RWPE1 (cell line): ENCODE data around the gene KLK10.

ENCODE experiments used
- CTCF ChIA-PET: fragments of 350-600 bp; sonication (Branson Sonifier 250); formaldehyde crosslinking; extraction: SDS; loops from one replicate; lab custom pipeline; 2021; lab: Yijun Ruan, JAX
- POLR2A ChIA-PET: fragments of 400-600 bp; formaldehyde crosslinking; extraction: SDS; loops from one replicate; lab custom pipeline; 2020; ENCODE audit warnings: antibody characterized with exemption; ENCODE audit not compliant: low non-redundant PET; lab: Yijun Ruan, JAX
- DNase-seq: peaks from one replicate; pipeline ENCODE4 v3.0.0; 2012; ENCODE audit warnings: low spot score
- H3K27ac ChIP-seq: fragments of 450-650 bp; 2 replicates; pipeline ENCODE4 v1.5.1; 2017
- TF ChIP-seq, protein P1 (sequence below): fragments of 450-650 bp; conservative IDR thresholded peaks from 2 replicates; pipeline ENCODE4 v1.5.1; 2017; ENCODE audit warnings: low read depth, mild to moderate bottlenecking

The KLK10 gene

DNA sequence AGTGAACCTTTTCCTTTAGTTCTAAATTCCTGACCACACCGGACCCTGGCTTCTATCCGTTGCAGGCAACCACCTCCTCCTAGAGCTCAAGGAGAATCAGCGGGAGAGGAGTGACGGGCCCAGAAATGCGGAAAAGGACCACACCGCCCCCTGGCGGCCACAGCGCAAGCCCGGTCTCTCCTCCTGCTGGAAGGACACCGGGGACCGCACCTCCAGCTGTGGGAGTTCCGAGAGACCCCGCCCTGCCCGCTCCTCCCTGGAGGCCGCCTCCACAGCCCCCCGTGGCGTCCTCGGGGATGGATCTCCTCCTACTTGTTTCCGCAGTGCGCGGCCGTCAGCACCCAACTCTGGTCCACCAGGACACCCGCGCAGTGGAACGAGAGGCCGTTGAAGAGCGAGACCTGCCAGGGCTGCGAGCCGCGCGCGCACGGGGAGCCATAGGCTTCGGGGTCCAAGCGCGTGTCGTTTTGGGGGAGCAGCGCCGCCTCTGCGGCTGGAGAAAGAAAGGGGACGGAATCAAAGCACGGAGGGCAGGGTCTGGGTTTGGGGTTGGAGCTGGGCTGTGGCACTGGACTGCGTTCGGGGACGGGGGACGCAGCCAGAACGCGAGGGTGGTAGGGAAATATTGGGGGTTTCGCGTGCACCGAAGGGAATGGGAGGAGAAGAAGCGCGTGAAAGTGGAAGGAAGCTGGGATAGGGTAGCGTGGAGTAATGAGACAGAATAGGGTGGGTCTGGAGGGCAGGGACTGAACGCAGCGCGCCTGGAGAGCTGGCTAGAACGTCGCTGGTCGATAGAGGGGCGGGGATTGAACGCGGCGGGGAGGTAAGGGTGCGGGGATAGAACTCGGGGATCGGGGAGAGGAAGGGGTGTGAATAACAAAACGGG is 2.5 kb downstream of the KLK10 start:
- no peak overlapping the region for H3K27ac ChIP-seq
- TF ChIP-seq, protein P1, sequence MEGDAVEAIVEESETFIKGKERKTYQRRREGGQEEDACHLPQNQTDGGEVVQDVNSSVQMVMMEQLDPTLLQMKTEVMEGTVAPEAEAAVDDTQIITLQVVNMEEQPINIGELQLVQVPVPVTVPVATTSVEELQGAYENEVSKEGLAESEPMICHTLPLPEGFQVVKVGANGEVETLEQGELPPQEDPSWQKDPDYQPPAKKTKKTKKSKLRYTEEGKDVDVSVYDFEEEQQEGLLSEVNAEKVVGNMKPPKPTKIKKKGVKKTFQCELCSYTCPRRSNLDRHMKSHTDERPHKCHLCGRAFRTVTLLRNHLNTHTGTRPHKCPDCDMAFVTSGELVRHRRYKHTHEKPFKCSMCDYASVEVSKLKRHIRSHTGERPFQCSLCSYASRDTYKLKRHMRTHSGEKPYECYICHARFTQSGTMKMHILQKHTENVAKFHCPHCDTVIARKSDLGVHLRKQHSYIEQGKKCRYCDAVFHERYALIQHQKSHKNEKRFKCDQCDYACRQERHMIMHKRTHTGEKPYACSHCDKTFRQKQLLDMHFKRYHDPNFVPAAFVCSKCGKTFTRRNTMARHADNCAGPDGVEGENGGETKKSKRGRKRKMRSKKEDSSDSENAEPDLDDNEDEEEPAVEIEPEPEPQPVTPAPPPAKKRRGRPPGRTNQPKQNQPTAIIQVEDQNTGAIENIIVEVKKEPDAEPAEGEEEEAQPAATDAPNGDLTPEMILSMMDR: peak; percentile 82
- POLR2A ChIA-PET: interaction anchor here (0.9 to 1.0 kb wide), 2 partner anchors 16 to 84 kb away, joined by 3 read pairs; partner anchors contain the start of gene KLK8
- peak; percentile 90 for DNase-seq
- CTCF ChIA-PET: interaction anchor here (0.6 to 5.9 kb wide), 29 partner anchors 9 to 1202 kb away, joined by 3 to 64 read pairs (median 4); partner anchors contain the start of genes ACP4, KLK11 and KLK8

DNA sequence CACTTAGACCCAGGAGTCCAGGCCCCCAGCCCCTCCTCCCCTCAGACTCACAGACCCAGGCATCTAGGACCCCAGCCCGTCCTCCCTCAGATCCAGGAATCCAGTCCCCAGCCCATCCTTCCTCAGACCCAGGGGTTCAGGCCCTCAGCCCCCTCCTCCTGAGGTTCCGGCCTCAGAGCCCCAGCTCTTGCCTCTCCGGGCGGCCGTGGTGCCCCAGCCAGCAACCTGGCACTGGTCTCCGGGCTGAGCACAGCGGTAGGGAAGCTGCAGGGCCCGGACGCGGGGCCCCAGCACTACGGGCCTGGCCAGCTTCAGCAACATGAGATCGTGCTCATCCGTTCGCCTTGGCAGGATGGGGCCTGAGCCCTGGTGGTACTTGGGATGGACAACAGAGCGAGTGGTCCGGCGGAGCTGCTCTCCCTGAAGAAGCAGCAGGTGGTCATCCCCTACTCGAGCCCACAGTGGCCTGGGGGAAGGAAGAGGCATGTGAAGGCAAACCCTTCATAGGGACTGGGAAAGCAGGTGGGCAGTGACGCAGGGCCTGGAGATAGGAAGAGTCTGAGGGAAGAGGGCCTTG is 3.7 kb downstream of the KLK10 start:
- POLR2A ChIA-PET: interaction anchor here (1.0 kb wide), 1 partner anchor 82 kb away, joined by 3 read pairs; no protein-coding TSS in a partner anchor

DNA sequence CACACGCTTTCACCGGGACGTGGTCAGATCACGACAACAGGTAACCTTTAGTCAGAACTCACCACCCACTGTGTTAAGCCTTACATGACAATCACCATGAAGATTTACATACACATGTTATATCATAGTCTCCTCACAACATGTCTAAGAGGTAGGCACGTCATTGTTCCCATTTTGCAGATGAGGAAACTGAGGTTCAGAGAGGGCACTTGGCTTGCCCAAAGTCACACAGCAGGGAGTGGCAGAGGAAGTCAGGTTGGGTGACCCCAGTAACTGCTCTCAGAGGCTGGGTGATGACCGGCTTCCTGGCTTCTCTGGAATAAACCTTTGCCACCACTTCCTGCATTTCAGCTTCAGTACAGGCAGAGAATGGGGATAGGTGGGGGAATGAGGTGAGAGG is 5.3 kb downstream of the KLK10 start:
- no peak for DNase-seq
- H3K27ac ChIP-seq: no peak overlapping the region
- ChIA-PET CTCF (no interaction called here), POLR2A (no interaction called here)
- TF ChIP-seq, protein P1: no peak

More for the DNA sequence above, 3.7 kb downstream of the KLK10 start:
- TF ChIP-seq, protein P1: no peak
- no peak overlapping the region for H3K27ac ChIP-seq
- CTCF ChIA-PET: interaction anchor here (0.6 to 2.5 kb wide), 5 partner anchors 14 to 153 kb away, joined by 3 to 20 read pairs (median 7); partner anchors contain the start of gene KLK8
- no peak for DNase-seq

DNA sequence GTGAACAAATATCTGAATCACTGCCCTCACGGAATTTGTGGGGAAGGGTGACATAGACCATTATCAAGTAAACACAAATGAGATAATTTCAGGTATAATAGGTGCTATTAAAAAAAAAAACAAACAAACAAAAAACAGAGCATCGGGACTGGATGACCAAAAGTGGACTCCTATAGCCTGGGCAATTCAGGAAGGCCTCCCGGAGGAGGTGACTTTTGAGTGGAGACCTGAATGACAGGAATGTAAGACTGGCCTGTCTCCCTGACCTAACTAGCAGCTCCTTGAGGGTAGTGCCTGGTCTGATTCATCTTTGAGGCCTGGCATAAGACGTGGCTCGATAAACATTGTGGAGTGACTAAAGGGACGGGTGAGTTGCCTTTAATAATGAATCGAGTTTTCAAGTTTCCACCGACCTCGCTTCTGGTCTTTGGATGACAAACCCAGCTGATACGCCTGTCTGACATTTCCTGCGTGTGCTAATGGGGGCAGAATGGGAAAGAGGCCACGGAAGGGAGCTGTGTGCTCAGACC is 6.8 kb downstream of the KLK10 start:
- POLR2A ChIA-PET: no interaction called here
- no peak overlapping the region for H3K27ac ChIP-seq

DNA sequence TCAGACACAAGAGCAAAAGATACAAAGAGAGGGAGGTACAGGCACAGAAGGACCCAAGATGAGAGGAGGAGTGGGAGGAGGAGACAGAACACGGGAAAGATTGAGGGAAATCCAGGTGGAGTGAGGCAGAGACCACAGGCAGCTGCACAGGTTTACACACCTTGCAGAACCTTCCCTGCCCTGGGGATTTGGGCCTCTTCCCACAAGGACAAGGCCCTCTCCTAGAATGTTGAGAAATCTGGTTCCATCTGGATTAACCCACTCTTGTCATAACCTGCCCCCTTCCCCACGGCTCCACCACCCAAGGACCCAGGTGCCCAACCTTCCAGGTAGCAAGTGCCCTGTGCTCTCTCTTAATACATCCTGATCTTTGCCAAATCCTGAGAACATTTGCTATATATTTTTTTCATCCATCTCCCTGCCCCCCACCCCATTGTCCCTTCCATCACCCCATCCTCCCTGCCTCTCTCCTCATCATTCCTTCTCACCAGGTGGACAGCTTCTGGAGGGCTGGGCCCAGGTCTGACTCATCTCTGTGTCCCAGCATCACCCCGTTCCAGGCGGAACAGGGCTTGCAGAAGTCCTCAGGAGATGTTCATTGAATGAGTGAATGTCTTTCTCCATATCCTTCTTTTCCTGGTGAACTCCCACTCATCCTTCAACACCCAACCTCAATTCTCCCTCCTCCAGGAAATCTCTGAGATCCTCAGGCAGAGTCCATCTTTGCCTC is 9.3 kb downstream of the KLK10 start:
- POLR2A ChIA-PET: interaction anchor here (0.6 kb wide), 1 partner anchor 90 kb away, joined by 6 read pairs; no protein-coding TSS in a partner anchor
- CTCF ChIA-PET: interaction anchor here (0.5 to 1.4 kb wide), 5 partner anchors 27 to 209 kb away, joined by 3 to 5 read pairs (median 3); no protein-coding TSS in a partner anchor
- peak; percentile 81 for DNase-seq
- H3K27ac ChIP-seq: no peak overlapping the region
- TF ChIP-seq, protein P1: no peak

More for the DNA sequence above, 6.8 kb downstream of the KLK10 start:
- CTCF ChIA-PET: no interaction called here
- DNase-seq: no peak
- TF ChIP-seq, protein P1: no peak
